Naive thymus-derived CD4-positive, alpha-beta T cell (primary cell): ENCODE data around the gene CD81. TPM values are rescaled to one million over a fixed set of nuclear protein-coding genes. Genes with fewer than 3 reads are reported as not detected.
A peak's percentile ranks its signal among the peaks of the same experiment; 100 is the strongest.

Source experiments
- ATAC-seq: fragments of 150-1000 bp; cut with Tn5 transposase; 2 replicates; pipeline ENCODE4 v1.10.0; 2021; ENCODE audit warnings: mild to moderate bottlenecking, moderate library complexity
- CTCF ChIA-PET: fragments of 350-600 bp; sonication (Branson Sonifier 250); formaldehyde crosslinking; loops from one replicate; lab custom pipeline; 2021; ENCODE audit warnings: antibody characterized with exemption; lab: Charles Lee
- POLR2A ChIA-PET: fragments of 350-600 bp; sonication (Branson Sonifier 250); formaldehyde crosslinking; loops from one replicate; lab custom pipeline; 2021; ENCODE audit warnings: antibody characterized with exemption, inconsistent platforms; lab: Charles Lee
- DNase-seq, 9 donors: peaks; one replicate each; pipeline versions ENCODE4 v3.0.0 to v3.0.0-alpha.2; 2020 to 2022; ENCODE audit warnings: mixed read lengths in 1 of 9
- H3K27ac ChIP-seq: one replicate; pipeline ENCODE4 v1.7.0; 2013; ENCODE audit warnings: mild to moderate bottlenecking, low read depth, low read length, moderate library complexity
- H3K27me3 ChIP-seq, 2 donors: one replicate each; pipeline ENCODE4 v1.7.0; 2013; ENCODE audit warnings: low read length in 2 of 2, mild to moderate bottlenecking in 2 of 2, moderate library complexity in 2 of 2; ENCODE audit not compliant: control insufficient read depth in 2 of 2, insufficient read depth in 2 of 2
- H3K36me3 ChIP-seq, 3 experiments: 1 replicate in 2 of 3; 2 replicates in 1 of 3; pipeline ENCODE4 v1.7.0; 2013; ENCODE audit warnings: low read length in 3 of 3, mild to moderate bottlenecking in 3 of 3, moderate library complexity in 1 of 3; ENCODE audit not compliant: insufficient read depth in 3 of 3, control insufficient read depth in 2 of 3
- H3K4me1 ChIP-seq, 2 donors: one replicate each; pipeline ENCODE4 v1.7.0; 2013; ENCODE audit warnings: low read length in 2 of 2, mild to moderate bottlenecking in 2 of 2, moderate library complexity in 1 of 2; ENCODE audit not compliant: control insufficient read depth in 2 of 2, insufficient read depth in 2 of 2
- H3K4me3 ChIP-seq: 2 replicates; pipeline ENCODE4 v1.7.0; 2013; ENCODE audit warnings: mild to moderate bottlenecking, low read length
- H3K9me3 ChIP-seq, 3 experiments: 1 replicate in 2 of 3; 2 replicates in 1 of 3; pipeline ENCODE4 v1.7.0; 2013; ENCODE audit warnings: low read length in 3 of 3; ENCODE audit not compliant: control insufficient read depth in 2 of 3
- H3K27ac Mint-ChIP-seq, 9 donors: one replicate each; pipeline ENCODE4 v1.8.0; 2020 to 2022; ENCODE audit warnings: mixed read lengths in 9 of 9, mild to moderate bottlenecking in 8 of 9, moderate library complexity in 5 of 9, inconsistent platforms in 2 of 9
- H3K27me3 Mint-ChIP-seq, 5 donors: one replicate each; pipeline ENCODE4 v1.8.0; 2021 to 2022; ENCODE audit warnings: mixed read lengths in 5 of 5, mild to moderate bottlenecking in 1 of 5
- H3K36me3 Mint-ChIP-seq, 5 donors: one replicate each; pipeline ENCODE4 v1.8.0; 2020 to 2022; ENCODE audit warnings: mixed read lengths in 5 of 5, mild to moderate bottlenecking in 3 of 5, inconsistent platforms in 1 of 5
- H3K4me1 Mint-ChIP-seq, 7 donors: one replicate each; pipeline ENCODE4 v1.8.0; 2020 to 2022; ENCODE audit warnings: mixed read lengths in 7 of 7, mild to moderate bottlenecking in 3 of 7, inconsistent platforms in 1 of 7
- H3K4me3 Mint-ChIP-seq, 10 donors: one replicate each; pipeline ENCODE4 v1.8.0; 2020 to 2022; ENCODE audit warnings: mild to moderate bottlenecking in 10 of 10, mixed read lengths in 10 of 10, moderate library complexity in 6 of 10, inconsistent platforms in 2 of 10
- H3K9me3 Mint-ChIP-seq, 11 donors: one replicate each; pipeline ENCODE4 v1.8.0; 2020 to 2022; ENCODE audit warnings: mixed read lengths in 11 of 11, mild to moderate bottlenecking in 4 of 11, inconsistent platforms in 1 of 11, moderate library complexity in 1 of 11
- intact Hi-C, 2 donors: fragments of 100-400 bp; cut with micrococcal nuclease; formaldehyde crosslinking; loops; one replicate each; pipeline ENCODE4 v1.15.1; 2023
- polyA plus RNA-seq, 2 donors: library from polyadenylated mRNA; unstranded; fragments of 300-500 nt; fragmentation: Illumina TruSeq; gene quantifications; one replicate each; pipeline ENCODE4 v1.2.3, GENCODE V29; 2021
- total RNA-seq, 6 experiments: library from RNA in 5 of 6; stranded (reverse) in 5 of 6; gene quantifications; 1 replicate in 5 of 6; 2 replicates in 1 of 6; pipeline ENCODE4 v1.2.3 and lab custom pipeline; 2021 to 2026

Gene CD81
- total and polyA plus RNA-seq, 7 experiments from 2014 or later = 19.0 to 173 (median 102) TPM

DNA sequence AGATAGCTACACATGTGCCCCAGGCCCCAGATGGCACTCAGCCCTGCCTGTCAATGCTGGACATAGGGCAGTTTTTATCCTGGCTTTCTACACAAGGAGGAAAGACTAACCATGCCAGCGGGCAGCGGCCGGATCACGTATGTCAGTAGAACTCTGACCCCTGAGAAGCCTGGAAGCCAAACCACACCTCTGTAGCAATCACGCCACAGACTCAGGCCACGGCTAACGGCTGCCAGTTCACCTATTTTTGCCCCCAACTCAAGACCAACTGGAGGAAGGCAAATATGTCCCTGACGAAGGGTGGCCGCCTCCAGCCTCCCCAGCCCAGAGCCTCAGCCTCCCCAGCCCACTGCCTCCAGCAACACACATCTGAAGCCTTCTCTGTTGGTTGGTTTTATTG lies 7.2 kb upstream of the CD81 start:
- DNase-seq = no peak
- Mint-ChIP-seq H3K4me1 (peaks cover 0 to 2% (median 0%) of the 10 kb centered on the region in 7 donors), H3K36me3 (no peaks in the 10 kb centered on the region), H3K27ac (peak overlapping the region in 1 of 9 donors; percentile 13), H3K9me3 (no peaks in the 10 kb centered on the region), H3K27me3 (peaks cover 0 to 10% (median 0%) of the 10 kb centered on the region in 5 donors), H3K4me3 (no peak overlapping the region)
- no peaks in the 10 kb centered on the region for H3K9me3 ChIP-seq
- no peak for ATAC-seq
- ChIA-PET CTCF (no interaction called here), POLR2A (no interaction called here)
- H3K4me1 ChIP-seq = no peaks in the 10 kb centered on the region
- intact Hi-C loops = no loop called here
- H3K4me3 ChIP-seq = no peak overlapping the region
- H3K36me3 ChIP-seq = no peaks in the 10 kb centered on the region
- H3K27ac ChIP-seq = no peak overlapping the region
- no peaks in the 10 kb centered on the region for H3K27me3 ChIP-seq

DNA sequence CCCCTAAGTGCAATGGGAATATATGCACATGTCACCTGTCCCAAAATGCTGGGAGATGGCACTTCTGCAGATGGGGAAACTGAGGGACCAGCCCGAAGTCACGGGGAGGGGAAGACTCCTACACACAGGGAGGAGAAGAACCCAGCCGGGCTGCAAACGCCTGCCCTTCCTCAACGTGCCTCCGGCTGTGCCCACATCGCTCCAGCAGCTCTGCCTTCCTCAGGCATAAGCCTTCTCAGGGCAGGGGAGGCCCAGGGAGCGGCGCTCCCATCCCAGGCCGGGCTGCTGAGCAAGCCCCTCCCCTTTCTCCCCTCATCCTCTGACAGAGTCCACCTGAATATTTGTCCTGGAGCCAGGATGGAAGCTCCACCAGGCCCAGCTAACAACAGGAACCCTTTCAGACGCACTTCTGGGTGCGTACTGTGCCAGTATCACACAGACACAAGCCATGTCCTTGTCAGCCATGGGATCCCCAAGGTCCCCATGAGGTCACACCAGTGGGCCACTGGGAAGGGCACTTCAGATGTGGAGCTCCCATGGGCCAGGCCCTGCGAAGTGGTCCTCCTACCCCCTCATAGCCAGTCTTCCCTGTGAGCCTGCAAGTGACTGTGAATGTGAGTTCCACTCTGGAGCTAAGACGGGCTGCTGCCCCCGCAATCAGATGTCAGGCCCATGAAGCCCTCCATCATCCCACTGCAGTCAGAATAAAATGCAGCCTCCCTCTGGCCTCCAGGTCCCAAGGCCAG lies 2.5 kb upstream of the CD81 start:
- Histone ChIP-seq H3K36me3 (peaks cover 0 to 8% (median 0%) of the 10 kb centered on the region in 3 experiments), H3K27me3 (no peaks in the 10 kb centered on the region), H3K4me3 (no peak overlapping the region), H3K27ac (no peak overlapping the region), H3K9me3 (no peaks in the 10 kb centered on the region), H3K4me1 (peaks cover 14 to 16% of the 10 kb centered on the region in 2 donors)
- no peak for DNase-seq
- Mint-ChIP-seq H3K27me3 (peaks cover 0 to 10% (median 0%) of the 10 kb centered on the region in 5 donors), H3K9me3 (no peaks in the 10 kb centered on the region), H3K4me3 (no peak overlapping the region), H3K27ac (peak overlapping the region in 1 of 9 donors; percentile 74), H3K36me3 (no peaks in the 10 kb centered on the region), H3K4me1 (peaks cover 4 to 16% (median 7%) of the 10 kb centered on the region in 7 donors)
- intact Hi-C loops = loop anchor here (5.0 kb wide), 2 partner anchors 67 to 513 kb away; partner anchors contain the start of gene CDKN1C (in 1 of the 2)
- no peak for ATAC-seq
- ChIA-PET CTCF (interaction anchor here (0.7 to 1.1 kb wide), 2 partner anchors 12 to 175 kb away, joined by 3 read pairs; no protein-coding TSS in a partner anchor), POLR2A (interaction anchor here (0.7 to 3.6 kb wide), 2 partner anchors 25 to 297 kb away, joined by 3 to 21 read pairs; partner anchors contain the start of gene TSSC4)

DNA sequence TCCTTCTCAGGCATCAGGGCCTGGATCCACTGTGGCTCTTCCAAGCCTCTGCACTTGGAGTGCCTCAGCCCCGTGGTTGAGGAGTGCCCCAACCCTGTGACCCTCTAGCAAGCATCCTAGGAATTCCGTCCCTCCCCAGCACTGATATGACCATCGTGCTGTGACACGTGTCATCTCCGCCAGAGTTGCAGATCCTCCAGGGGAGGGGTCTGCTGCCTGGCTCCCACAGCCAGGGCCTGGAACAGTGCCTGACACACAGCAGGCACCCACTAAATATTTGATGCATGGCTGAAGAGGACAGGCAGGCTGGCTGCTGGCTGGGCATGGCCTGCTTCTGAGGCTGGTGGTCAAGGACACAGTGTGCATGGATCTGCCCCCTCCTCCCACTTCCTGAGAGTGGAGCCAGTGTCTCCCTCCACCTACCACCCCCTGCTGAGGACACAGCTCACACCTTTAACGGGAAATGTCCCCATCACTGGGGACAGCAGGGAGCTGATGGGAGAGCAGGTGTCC lies 1.7 kb upstream of the CD81 start:
- Mint-ChIP-seq H3K27me3 (peaks cover 0 to 10% (median 0%) of the 10 kb centered on the region in 5 donors), H3K27ac (peak overlapping the region in 1 of 9 donors; percentile 74), H3K4me1 (peaks cover 8 to 23% (median 13%) of the 10 kb centered on the region in 7 donors), H3K4me3 (peak overlapping the region in 8 of 10 donors; percentile 33 to 89 (median 57)), H3K9me3 (no peaks in the 10 kb centered on the region), H3K36me3 (no peaks in the 10 kb centered on the region)
- CTCF ChIA-PET = no interaction called here
- no peaks in the 10 kb centered on the region for H3K9me3 ChIP-seq
- ATAC-seq (no peak), DNase-seq (no peak)
- POLR2A ChIA-PET = interaction anchor here (0.7 to 3.6 kb wide), 4 partner anchors 9 to 72 kb away, joined by 3 to 21 read pairs (median 4); partner anchors contain the start of gene TSSC4
- H3K36me3 ChIP-seq = peaks cover 0 to 8% (median 0%) of the 10 kb centered on the region in 3 experiments
- H3K27me3 ChIP-seq = no peaks in the 10 kb centered on the region
- H3K4me1 ChIP-seq = peaks cover 19 to 21% of the 10 kb centered on the region in 2 donors
- no peak overlapping the region for H3K27ac ChIP-seq
- intact Hi-C loops = loop anchor here (5.0 kb wide), 2 partner anchors 68 to 512 kb away; partner anchors contain the start of gene CDKN1C (in 1 of the 2)
- H3K4me3 ChIP-seq = no peak overlapping the region

DNA sequence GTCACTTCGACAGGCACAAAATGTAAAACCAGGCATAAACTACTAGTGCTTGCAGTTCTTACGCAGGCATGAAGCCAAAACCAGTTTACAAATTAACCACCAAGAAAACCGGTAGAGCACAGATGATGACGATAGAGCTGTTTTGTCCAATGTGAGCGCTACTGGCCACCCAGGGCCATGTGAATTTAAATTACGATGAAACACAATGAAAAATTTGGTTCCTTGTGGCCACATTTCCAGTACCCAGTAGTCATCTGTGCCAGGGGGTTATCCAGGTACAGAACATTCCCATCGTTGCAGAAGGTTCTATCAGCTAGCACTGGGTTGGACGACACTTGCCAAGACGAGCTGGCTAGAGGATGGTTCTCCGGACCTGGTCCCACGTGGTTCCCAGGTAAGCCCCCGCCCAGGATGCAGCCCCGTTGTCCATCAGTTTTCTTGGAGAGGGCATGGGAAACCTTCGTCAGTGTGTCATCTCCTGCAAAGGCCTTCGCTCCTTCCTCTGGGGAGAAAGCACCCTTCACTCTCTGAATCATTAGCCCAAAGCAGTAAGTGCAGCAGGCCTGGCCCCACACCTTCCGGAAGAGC lies 1.1 kb upstream of the CD81 start:
- no peaks in the 10 kb centered on the region for H3K27me3 ChIP-seq
- Mint-ChIP-seq H3K4me3 (peak overlapping the region; percentile 40 to 89 (median 62)), H3K4me1 (peaks cover 8 to 30% (median 16%) of the 10 kb centered on the region in 7 donors), H3K27me3 (peaks cover 0 to 10% (median 0%) of the 10 kb centered on the region in 5 donors), H3K36me3 (no peaks in the 10 kb centered on the region), H3K9me3 (no peaks in the 10 kb centered on the region), H3K27ac (peak overlapping the region in 4 of 9 donors; percentile 13 to 54 (median 46))
- intact Hi-C loops = loop anchor here (2.0 to 5.0 kb wide), 3 partner anchors 69 to 511 kb away; partner anchors contain the start of gene CDKN1C (in 1 of the 2)
- peaks cover 0 to 8% (median 3%) of the 10 kb centered on the region in 3 experiments for H3K36me3 ChIP-seq
- no peak overlapping the region for H3K27ac ChIP-seq
- ATAC-seq (no peak), DNase-seq (no peak)
- no peaks in the 10 kb centered on the region for H3K9me3 ChIP-seq
- POLR2A ChIA-PET = interaction anchor here (0.7 to 3.6 kb wide), 5 partner anchors 9 to 73 kb away, joined by 3 to 21 read pairs (median 3); partner anchors contain the start of gene TSSC4
- peaks cover 19 to 21% of the 10 kb centered on the region in 2 donors for H3K4me1 ChIP-seq
- H3K4me3 ChIP-seq = no peak overlapping the region
- CTCF ChIA-PET = no interaction called here

DNA sequence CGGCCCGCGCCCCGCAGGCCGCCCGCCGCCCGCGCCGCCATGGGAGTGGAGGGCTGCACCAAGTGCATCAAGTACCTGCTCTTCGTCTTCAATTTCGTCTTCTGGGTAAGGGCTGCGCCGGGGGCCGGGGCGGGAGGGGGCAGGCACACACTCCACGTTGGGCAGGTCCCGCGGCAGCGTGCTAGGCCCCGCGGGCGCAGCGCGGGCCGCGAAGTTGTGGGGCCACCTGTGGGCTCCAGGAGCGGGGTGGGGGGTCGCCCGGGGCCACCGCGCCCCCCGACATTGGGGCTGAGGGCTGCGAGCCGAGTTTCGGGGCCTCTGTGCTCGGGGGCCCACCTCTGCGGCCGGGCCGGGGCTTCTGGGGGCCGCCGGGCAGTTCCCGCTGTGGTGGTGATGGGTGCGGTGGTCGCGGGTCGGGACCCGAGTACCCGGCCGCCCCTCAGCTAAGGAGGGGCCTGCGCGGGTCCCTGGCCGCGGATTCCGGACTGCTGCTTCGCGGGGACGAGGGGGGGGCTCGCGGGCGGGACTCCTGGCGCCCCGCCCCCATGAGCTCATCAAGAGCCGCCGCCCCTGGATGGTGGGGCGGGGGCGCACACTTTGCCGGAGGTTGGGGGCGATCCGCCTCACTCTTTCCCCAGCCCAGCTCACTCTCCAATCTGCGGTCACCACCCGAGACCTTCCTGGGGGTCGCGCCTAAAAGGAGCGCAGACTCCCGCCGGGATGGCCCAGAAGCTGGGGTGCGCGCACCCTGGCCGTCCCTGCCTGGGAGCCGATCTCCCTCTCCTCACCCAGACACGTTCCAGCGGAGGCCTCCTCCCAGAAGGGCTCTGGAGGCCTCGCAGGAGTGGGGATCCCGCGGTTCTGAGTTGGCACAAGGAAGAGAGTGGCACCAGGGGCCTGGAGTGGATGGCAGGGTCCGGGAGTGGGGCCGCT lies 667 bp downstream of the CD81 start:
- DNase-seq = peak in 8 of 9 donors; percentile 34 to 73 (median 52)
- H3K9me3 Mint-ChIP-seq = no peaks in the 10 kb centered on the region
- CTCF ChIA-PET = interaction anchor here (1.0 to 1.2 kb wide), 4 partner anchors 10 to 73 kb away, joined by 3 to 4 read pairs (median 3); partner anchors contain the start of gene TSSC4

More for the DNA sequence above, 667 bp downstream of the CD81 start:
- peaks cover 13 to 44% (median 20%) of the 10 kb centered on the region in 7 donors for H3K4me1 Mint-ChIP-seq
- Histone ChIP-seq H3K4me3 (peak overlapping the region; percentile 83), H3K27me3 (no peaks in the 10 kb centered on the region), H3K4me1 (peaks cover 19 to 21% of the 10 kb centered on the region in 2 donors), H3K9me3 (no peaks in the 10 kb centered on the region), H3K36me3 (peaks cover 0 to 8% (median 3%) of the 10 kb centered on the region in 3 experiments), H3K27ac (peak overlapping the region; percentile 89)
- no peaks in the 10 kb centered on the region for H3K36me3 Mint-ChIP-seq
- intact Hi-C loops = loop anchor here (1.0 to 5.0 kb wide), 5 partner anchors 23 to 510 kb away; partner anchors contain the start of genes TSSC4 (in 2 of the 2), CDKN1C (in 1 of the 2) and TSPAN32 (in 1 of the 2)
- H3K4me3 Mint-ChIP-seq = peak overlapping the region; percentile 71 to 89 (median 84)
- peak overlapping the region in 7 of 9 donors; percentile 57 to 89 (median 81) for H3K27ac Mint-ChIP-seq
- H3K27me3 Mint-ChIP-seq = peaks cover 0 to 7% (median 0%) of the 10 kb centered on the region in 5 donors
- POLR2A ChIA-PET = interaction anchor here (0.6 to 3.6 kb wide), 8 partner anchors 10 to 138 kb away, joined by 3 to 21 read pairs (median 3); partner anchors contain the start of gene TSSC4
- peak; percentile 54 for ATAC-seq
